ENCODE data around the gene REEP1.

REEP1 gene

GRCh38 chr2:86263956-86264355 is 73.5 kb downstream of the REEP1 start:
- CTCF ChIA-PET, result no interaction called here
- TF ChIP-seq TARDBP (IDR thresholded peaks at IDR 0.05) (no peak), SP1 (IDR thresholded peaks at IDR 0.05) (no peak), ELF4 (IDR thresholded peaks at IDR 0.05) (no peak), ZNF384 (IDR thresholded peaks at IDR 0.05) (no peak), ARNT (IDR thresholded peaks at IDR 0.05) (no peak), HDGF (IDR thresholded peaks at IDR 0.05; ENCODE audit: borderline replicate concordance) (no peak), FOXM1 (IDR thresholded peaks at IDR 0.05; ENCODE audit: borderline replicate concordance) (no peak), SUZ12 (IDR thresholded peaks at IDR 0.05) (no peak), BHLHE40 (IDR thresholded peaks at IDR 0.05; ENCODE audit: borderline replicate concordance) (no peak), NFRKB (IDR thresholded peaks at IDR 0.05) (no peak), FOXA1 (IDR thresholded peaks at IDR 0.05) (no peak), LEF1 (IDR thresholded peaks at IDR 0.05; ENCODE audit: borderline replicate concordance) (no peak), FOXK2 (IDR thresholded peaks at IDR 0.05) (no peak), L3MBTL2 (conservative IDR thresholded peaks at IDR 0.05) (no peak), CTBP1 (IDR thresholded peaks at IDR 0.05; ENCODE audit: borderline replicate concordance) (no peak)
- TF ChIP-seq, protein P1, sequence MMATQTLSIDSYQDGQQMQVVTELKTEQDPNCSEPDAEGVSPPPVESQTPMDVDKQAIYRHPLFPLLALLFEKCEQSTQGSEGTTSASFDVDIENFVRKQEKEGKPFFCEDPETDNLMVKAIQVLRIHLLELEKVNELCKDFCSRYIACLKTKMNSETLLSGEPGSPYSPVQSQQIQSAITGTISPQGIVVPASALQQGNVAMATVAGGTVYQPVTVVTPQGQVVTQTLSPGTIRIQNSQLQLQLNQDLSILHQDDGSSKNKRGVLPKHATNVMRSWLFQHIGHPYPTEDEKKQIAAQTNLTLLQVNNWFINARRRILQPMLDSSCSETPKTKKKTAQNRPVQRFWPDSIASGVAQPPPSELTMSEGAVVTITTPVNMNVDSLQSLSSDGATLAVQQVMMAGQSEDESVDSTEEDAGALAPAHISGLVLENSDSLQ (IDR thresholded peaks at IDR 0.05), result no peak
- POLR2A ChIA-PET, result no interaction called here
- DNase-seq (ENCODE audit: extremely low spot score), result no peak

GRCh38 chr2:86260978-86261377 is 76.4 kb downstream of the REEP1 start:
- CTCF ChIA-PET, result no interaction called here
- TF ChIP-seq FOXA1 (IDR thresholded peaks at IDR 0.05) (no peak), CTBP1 (IDR thresholded peaks at IDR 0.05; ENCODE audit: borderline replicate concordance) (no peak), FOXM1 (IDR thresholded peaks at IDR 0.05; ENCODE audit: borderline replicate concordance) (no peak), ELF4 (IDR thresholded peaks at IDR 0.05) (no peak), TARDBP (IDR thresholded peaks at IDR 0.05) (no peak)
- POLR2A ChIA-PET, result no interaction called here
- no peak for DNase-seq (ENCODE audit: extremely low spot score)

- CTCF ChIA-PET, result no interaction called here
- POLR2A ChIA-PET, result no interaction called here
- TF ChIP-seq, protein P1 (IDR thresholded peaks at IDR 0.05), result no peak
- TF ChIP-seq TARDBP (IDR thresholded peaks at IDR 0.05) (no peak), NFRKB (IDR thresholded peaks at IDR 0.05) (no peak), ELF4 (IDR thresholded peaks at IDR 0.05) (no peak), ARNT (IDR thresholded peaks at IDR 0.05) (no peak), SUZ12 (IDR thresholded peaks at IDR 0.05) (no peak), L3MBTL2 (conservative IDR thresholded peaks at IDR 0.05) (no peak), LEF1 (IDR thresholded peaks at IDR 0.05; ENCODE audit: borderline replicate concordance) (no peak), BHLHE40 (IDR thresholded peaks at IDR 0.05; ENCODE audit: borderline replicate concordance) (no peak), HDGF (IDR thresholded peaks at IDR 0.05; ENCODE audit: borderline replicate concordance) (no peak), FOXK2 (IDR thresholded peaks at IDR 0.05) (no peak), FOXA1 (IDR thresholded peaks at IDR 0.05) (no peak), SP1 (IDR thresholded peaks at IDR 0.05) (no peak), ZNF384 (IDR thresholded peaks at IDR 0.05) (no peak)
- no peak for DNase-seq (ENCODE audit: extremely low spot score)
Measured at GRCh38 chr2:86258106-86258505, 79.3 kb downstream of the REEP1 start.

GRCh38 chr2:86256982-86257381 is 80.4 kb downstream of the REEP1 start:
- POLR2A ChIA-PET, result no interaction called here

DNA sequence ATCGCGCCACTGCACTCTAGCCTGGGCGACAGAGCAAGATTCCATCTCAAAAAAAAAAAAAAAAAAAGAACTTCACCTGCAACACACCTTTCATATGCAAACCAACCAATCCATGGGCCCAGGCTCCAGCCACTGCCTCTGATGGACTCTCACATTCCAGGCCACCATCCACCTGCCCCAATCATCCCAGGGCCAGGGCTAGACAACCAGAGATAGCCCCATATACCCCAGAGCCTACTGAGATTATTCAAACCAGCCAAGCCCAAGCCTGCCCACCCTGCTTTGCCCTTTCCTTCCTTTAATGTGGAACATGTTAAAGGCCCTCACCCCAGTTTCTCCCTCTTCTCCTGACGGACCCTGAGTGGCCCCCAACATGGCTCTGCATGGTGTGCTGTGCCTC is 81.1 kb downstream of the REEP1 start:
- TF ChIP-seq, protein P1 (IDR thresholded peaks at IDR 0.05), result no peak
- TF ChIP-seq L3MBTL2 (conservative IDR thresholded peaks at IDR 0.05), result no peak
- TF ChIP-seq NFRKB (IDR thresholded peaks at IDR 0.05), result no peak
- TF ChIP-seq ELF4 (IDR thresholded peaks at IDR 0.05), result no peak
- TF ChIP-seq FOXK2 (IDR thresholded peaks at IDR 0.05), result no peak
- TF ChIP-seq ARNT (IDR thresholded peaks at IDR 0.05), result no peak
- TF ChIP-seq TARDBP (IDR thresholded peaks at IDR 0.05), result no peak
- TF ChIP-seq BHLHE40 (IDR thresholded peaks at IDR 0.05; ENCODE audit: borderline replicate concordance), result no peak
- no peak for TF ChIP-seq HDGF (IDR thresholded peaks at IDR 0.05; ENCODE audit: borderline replicate concordance)
- TF ChIP-seq LEF1 (IDR thresholded peaks at IDR 0.05; ENCODE audit: borderline replicate concordance), result no peak
- no peak for TF ChIP-seq CTBP1 (IDR thresholded peaks at IDR 0.05; ENCODE audit: borderline replicate concordance)
- no peak for TF ChIP-seq FOXM1 (IDR thresholded peaks at IDR 0.05; ENCODE audit: borderline replicate concordance)
- DNase-seq (ENCODE audit: extremely low spot score), result no peak
- CTCF ChIA-PET, result no interaction called here
- POLR2A ChIA-PET, result no interaction called here

More at GRCh38 chr2:86256982-86257381, 80.4 kb downstream of the REEP1 start:
- no peak for TF ChIP-seq TARDBP (IDR thresholded peaks at IDR 0.05)
- no peak for TF ChIP-seq ARNT (IDR thresholded peaks at IDR 0.05)
- TF ChIP-seq LEF1 (IDR thresholded peaks at IDR 0.05; ENCODE audit: borderline replicate concordance), result no peak
- TF ChIP-seq L3MBTL2 (conservative IDR thresholded peaks at IDR 0.05), result no peak
- TF ChIP-seq CTBP1 (IDR thresholded peaks at IDR 0.05; ENCODE audit: borderline replicate concordance), result no peak
- TF ChIP-seq SP1 (IDR thresholded peaks at IDR 0.05), result no peak
- TF ChIP-seq FOXM1 (IDR thresholded peaks at IDR 0.05; ENCODE audit: borderline replicate concordance), result no peak
- no peak for TF ChIP-seq SUZ12 (IDR thresholded peaks at IDR 0.05)
- TF ChIP-seq NFRKB (IDR thresholded peaks at IDR 0.05), result no peak
- no peak for TF ChIP-seq BHLHE40 (IDR thresholded peaks at IDR 0.05; ENCODE audit: borderline replicate concordance)
- TF ChIP-seq FOXA1 (IDR thresholded peaks at IDR 0.05), result no peak
- TF ChIP-seq, protein P1 (IDR thresholded peaks at IDR 0.05), result no peak
- TF ChIP-seq ZNF384 (IDR thresholded peaks at IDR 0.05), result no peak
- no peak for TF ChIP-seq ELF4 (IDR thresholded peaks at IDR 0.05)
- TF ChIP-seq HDGF (IDR thresholded peaks at IDR 0.05; ENCODE audit: borderline replicate concordance), result no peak
- no peak for TF ChIP-seq FOXK2 (IDR thresholded peaks at IDR 0.05)
- CTCF ChIA-PET, result no interaction called here
- no peak for DNase-seq (ENCODE audit: extremely low spot score)

All from HEK293T (cell line).